Inflammatory macrophage treated with lipopolysaccharide for 4 hours (primary cell): Measurements from ENCODE around the gene TMEM203.
A peak's percentile ranks its signal among the peaks of the same experiment; 100 is the strongest.
"Not testable (repeated sequence)": the region's sequence is repeated elsewhere in the genome, so short reads cannot be mapped to it uniquely, and the experiment has no call there.

Experiments used
- DNase-seq: peaks from one replicate; pipeline ENCODE4 v3.0.0-alpha.2; 2020

The TMEM203 gene, protein sequence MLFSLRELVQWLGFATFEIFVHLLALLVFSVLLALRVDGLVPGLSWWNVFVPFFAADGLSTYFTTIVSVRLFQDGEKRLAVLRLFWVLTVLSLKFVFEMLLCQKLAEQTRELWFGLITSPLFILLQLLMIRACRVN

GRCh38 chr9:137205126-137206069 is at the start of gene TMEM203, which contains the start of gene NDOR1:
Gene TMEM203, minus strand, starts transcription at chr9:137205648. Its CDS starts 234 bp downstream, at chr9:137205414.
Gene NDOR1, plus strand, starts transcription at chr9:137205700. Its CDS starts 78 bp downstream, at chr9:137205778.
- DNase-seq, result peak; percentile 87

DNA sequence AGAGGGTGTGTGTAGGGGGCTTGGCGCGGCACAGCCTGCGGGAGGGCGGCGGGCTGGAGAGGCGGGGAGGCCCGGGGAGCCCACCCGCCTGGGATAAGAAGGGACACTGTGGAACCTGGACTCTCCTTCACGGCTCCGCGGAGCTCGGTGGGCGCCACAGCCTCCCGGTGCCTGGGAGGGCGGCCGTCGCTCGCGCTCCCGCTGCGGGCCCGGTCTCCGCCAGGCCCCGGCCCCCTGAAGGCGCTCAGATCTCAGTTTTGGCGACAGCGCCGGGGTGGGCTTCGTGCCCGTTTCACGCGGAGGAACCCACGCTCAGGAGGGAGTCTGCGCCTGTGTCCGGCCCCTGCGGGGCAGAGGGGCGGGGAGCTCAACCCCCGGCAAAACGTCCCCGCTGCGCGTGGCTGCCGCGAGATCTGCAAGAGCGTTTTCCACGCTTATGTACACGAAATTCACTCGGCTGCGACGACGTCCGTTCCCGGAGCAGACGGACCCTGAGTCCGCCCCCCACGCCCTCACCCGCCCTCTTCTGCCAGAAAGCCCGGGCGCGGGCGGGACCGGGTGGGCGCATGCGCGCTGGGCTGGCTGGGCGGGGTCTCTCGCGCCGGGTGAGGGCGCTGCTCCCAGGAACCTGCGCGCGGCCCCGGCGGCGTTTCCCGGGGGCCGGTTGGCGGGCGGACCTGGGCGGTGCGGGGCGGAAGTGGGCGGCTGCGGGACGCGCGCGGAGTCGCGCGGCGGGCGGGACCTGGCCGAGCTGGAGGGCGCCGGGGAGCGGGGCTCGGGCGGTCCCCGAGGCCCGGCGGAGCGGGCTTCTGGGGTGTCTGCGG is 49.4 kb upstream of the TMEM203 start, which contains the start of gene NELFB:
Gene NELFB (plus strand): TSS at position 704 of the 824 bp plus-strand sequence.
- peak; percentile 82 for DNase-seq

DNA sequence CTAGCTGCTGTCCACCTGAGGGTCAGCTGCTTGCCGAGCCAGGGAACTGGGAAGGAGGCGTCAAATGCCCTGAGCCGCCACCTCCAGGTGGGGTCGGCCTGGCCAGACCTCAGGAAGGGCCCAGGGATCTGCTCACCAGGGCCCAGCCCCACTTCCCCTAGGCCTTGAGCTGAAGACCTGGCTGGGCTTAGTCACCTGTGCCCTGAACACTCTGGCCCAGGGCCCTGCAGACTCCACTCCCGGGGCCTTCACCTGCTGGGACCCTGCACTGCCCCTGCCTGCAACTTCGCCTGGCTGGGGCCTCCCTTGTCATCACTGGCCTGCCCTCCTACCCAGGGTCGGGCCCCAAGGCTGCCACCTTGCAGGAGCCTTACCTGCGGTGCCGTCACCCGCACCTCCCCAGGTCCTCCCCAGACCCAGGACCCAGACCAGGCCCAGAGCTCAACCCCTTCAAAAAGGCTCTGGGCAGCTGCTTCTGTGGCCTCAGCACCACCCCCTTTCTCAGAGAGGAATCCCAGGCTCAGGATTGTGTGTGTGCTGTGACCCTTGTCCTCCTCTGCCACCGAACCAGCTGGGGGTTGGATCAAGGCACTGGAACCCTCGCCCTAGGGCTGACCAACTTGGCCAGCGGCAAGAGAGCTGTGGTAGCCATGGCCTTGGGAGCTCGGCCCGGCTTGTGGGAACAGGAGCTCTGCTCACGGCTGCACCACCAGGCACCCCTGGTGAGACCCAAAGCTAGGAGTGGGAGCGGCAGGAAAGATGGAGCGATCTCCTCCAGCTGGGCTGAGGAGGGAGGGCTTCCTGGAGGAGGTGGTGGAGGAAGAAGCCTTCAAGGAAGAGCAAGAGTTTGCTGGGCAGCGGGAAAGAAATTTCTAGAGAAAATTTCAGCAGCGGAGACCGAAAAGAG is 48.5 kb upstream of the TMEM203 start:
- no peak for DNase-seq

- no peak for DNase-seq
These were observed 47.4 kb upstream of the TMEM203 start for GRCh38 chr9:137252555-137253506.

GRCh38 chr9:137251490-137252268 is 46.2 kb upstream of the TMEM203 start:
- no peak for DNase-seq

DNA sequence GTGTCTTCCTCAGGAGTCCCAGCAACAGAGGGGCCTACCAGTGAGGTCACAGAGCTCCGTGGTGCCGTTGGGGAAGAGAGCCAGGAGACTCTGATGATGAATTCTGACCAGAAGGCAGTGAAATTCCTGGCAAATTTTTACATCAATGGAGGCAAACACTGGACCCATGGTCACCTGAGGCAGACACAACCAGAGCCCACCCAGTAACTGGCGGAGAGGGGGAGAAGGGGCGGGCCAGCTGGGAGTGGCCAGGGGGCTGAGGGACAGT is 45.7 kb upstream of the TMEM203 start, which contains the start of gene STPG3:
Gene STPG3 (plus strand): TSS at position 93 of the 268 bp plus-strand sequence. CDS start 1 bp downstream, at position 94.
- no peak for DNase-seq

- no peak for DNase-seq
These were observed 45.1 kb upstream of the TMEM203 start for GRCh38 chr9:137250329-137251193.

DNA sequence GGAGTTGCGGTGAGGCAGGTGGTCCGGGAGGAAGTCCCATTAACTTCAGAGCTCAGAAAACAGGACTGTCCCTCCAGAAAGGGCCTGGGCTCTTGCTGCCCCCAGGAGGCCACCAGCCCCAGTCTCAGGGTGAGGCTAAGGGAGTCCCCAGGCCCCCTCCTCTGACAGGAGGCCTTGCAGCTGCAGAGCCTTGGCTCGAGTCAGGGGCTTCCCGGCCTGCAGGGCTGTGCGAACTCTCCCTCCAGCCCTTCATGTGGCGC is 42.4 kb upstream of the TMEM203 start:
- no peak for DNase-seq

GRCh38 chr9:137247135-137247915 is 41.9 kb upstream of the TMEM203 start:
- DNase-seq, result no peak

DNA sequence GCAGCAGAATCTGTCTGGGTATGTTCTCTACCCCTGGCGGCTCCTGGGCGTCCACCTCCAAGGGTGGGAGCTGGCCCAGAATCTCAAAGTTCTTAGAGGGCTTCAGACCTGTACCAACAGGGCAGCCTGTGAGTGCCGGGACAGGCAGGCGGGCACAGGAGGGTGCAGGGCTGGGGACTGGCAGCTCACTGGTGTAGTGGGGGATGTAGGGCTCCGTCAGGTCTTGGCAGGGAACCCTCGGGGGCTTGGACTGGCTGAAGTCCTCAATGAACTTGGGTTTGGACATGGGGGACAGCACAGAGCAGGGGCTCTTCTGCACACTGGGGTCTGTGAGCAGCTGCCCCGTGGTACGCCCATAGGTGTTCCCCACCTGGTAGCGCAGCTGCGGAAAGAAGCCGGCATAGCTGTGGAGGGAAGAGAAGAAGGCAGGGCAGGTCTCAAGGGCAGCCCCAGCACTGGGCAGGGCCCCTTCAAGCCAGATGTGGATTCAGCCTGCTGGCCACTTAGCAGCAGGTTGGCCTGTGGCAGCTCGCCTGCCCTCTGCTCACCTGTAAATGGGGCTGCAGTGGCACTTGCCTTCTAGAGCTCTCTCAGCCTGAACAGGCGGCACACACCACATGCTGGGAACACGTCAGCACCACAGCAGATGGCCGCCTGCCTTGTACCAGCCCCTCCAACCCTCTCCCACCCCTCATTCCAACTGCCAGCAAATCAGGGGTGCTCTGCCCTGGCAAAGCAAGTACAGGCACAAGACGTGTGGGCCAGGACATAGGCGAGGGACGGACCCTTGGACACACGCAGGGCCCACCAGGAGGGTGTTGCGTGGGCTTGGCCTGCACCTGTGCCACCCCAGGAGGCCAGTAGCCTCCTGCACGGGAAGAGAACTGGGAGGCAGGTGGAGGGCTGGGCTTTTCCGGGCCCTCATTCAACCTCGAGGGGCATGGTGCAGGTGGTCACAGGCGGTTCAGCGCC is 40.3 kb upstream of the TMEM203 start:
- DNase-seq, result no peak

GRCh38 chr9:137244486-137245449 is 39.3 kb upstream of the TMEM203 start:
- no peak for DNase-seq

DNA sequence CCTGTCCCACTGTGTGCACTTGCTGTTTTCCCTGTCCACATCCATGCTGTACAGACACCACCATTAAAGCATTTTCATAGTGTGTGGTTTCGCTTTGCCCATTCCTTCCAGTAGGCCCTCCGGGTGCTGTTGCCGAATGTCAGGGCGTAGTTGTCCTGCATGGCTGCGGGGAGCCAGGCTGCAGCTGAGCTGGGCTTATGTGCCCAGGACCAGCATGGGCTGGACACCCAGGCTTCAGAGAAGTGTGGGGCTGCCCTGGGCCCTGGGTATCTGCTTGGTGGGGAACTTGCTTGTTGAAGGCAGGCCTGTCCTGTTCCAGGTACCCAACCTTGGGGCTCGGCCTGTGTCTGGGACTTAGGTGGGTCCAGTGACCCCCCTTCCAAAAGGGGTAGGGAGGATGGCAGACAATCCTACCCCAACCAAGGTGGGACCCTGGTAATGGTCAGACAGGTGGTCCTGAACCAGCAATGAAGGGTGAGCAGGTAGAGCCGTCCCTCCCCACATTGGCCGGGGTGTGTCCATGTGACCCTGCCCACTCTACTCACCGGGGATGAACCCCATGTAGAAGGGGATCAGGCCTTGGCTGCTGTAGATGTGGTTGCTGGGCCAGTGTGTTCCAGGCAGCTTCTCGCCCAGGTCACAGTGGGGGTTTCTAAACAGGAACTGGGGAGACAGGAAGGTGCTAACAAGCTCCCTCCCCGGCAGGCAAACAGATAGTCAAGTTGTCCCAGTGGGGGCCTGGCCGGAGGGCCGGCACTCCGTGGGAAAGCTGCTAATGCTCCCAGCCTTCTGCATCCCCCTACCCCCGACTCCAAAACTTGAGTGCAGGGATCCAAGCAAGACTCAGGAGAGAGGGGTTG is 38.4 kb upstream of the TMEM203 start:
- no peak for DNase-seq

DNA sequence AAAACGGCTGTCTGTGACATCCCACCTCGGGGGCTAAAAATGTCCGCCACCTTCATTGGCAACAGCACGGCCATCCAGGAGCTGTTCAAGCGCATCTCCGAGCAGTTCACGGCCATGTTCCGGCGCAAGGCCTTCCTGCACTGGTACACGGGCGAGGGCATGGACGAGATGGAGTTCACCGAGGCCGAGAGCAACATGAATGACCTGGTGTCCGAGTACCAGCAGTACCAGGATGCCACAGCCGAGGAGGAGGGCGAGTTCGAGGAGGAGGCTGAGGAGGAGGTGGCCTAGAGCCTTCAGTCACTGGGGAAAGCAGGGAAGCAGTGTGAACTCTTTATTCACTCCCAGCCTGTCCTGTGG is 37.8 kb upstream of the TMEM203 start:
- not testable (repeated sequence) for DNase-seq

DNA sequence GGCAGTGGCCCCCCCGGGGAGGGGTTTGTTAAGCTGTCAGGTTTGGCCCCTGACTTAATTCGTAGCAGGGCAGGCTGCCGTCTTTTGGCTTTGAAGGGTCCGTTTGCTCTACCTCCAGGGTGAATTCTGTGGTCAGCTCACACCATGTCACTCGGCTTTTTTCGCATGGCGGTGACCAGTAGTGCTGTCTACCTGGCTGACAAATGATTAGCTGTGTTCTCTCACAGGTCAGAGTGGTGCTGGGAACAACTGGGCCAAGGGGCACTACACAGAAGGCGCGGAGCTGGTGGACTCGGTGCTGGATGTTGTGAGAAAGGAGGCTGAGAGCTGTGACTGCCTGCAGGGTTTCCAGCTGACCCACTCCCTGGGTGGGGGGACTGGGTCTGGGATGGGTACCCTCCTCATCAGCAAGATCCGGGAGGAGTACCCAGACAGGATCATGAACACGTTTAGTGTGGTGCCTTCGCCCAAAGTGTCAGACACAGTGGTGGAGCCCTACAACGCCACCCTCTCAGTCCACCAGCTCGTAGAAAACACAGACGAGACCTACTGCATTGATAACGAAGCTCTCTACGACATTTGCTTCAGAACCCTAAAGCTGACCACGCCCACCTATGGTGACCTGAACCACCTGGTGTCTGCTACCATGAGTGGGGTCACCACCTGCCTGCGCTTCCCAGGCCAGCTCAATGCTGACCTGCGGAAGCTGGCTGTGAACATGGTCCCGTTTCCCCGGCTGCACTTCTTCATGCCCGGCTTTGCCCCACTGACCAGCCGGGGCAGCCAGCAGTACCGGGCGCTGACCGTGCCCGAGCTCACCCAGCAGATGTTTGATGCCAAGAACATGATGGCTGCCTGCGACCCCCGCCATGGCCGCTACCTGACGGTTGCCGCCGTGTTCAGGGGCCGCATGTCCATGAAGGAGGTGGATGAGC is 37.1 kb upstream of the TMEM203 start:
- DNase-seq, result no peak
